ENCODE results near the gene MS4A14. TPM values are rescaled to one million over a fixed set of nuclear protein-coding genes. Genes with fewer than 3 reads are reported as not detected.

MS4A14 gene
- total and polyA plus RNA-seq, 2 experiments from 2014 or later, result not detected

DNA sequence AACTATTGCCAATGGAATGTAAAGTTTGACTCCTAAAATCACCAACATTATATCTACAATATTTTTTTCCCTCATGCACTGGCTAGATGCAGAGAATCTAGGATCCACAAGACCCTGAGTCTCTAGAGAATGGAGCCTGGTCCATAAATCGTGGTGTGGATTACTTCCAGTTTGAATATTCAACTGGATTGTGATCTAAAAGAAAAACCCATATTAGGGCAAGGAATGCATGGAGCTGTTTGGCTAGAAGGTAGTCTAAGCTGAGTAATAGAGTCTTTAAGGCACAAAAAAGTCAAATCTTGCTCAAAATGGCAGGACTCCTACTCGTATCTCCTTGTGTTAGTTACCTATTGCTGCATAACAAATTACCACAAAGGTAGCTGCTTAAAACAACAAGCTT lies 23.8 kb downstream of the MS4A14 start:
- H3K79me2 ChIP-seq (ENCODE audit: insufficient read depth), result no peaks in the 10 kb centered on the region
- no peak for DNase-seq
- H2AFZ ChIP-seq, result no peak overlapping the region
- no peaks in the 10 kb centered on the region for H3F3A ChIP-seq (ENCODE audit: insufficient read depth)
- H3K36me3 ChIP-seq (ENCODE audit: low read depth), result no peaks in the 10 kb centered on the region
- no peaks in the 10 kb centered on the region for H4K20me1 ChIP-seq (ENCODE audit: insufficient read depth)
- H3K4me3 ChIP-seq, result no peak overlapping the region
- WGBS, 2 experiments (ENCODE audit: low coverage in 1 of 2, low lambda C conversion rate in 2 of 2, missing lambda C conversion rate in 2 of 2), result 0% methylated on average over 2 of the region's 2 CpGs
- TF ChIP-seq EZH2phosphoT487 (IDR thresholded peaks at IDR 0.05; ENCODE audit: insufficient read depth, low read depth) (no peak), EZH2 (IDR thresholded peaks at IDR 0.05; ENCODE audit: insufficient read depth, poor library complexity, severe bottlenecking) (no peak)
- H3K4me2 ChIP-seq (ENCODE audit: unreplicated experiment), result no peak overlapping the region
- H3K9ac ChIP-seq, result no peak overlapping the region
- no peaks in the 10 kb centered on the region for H3K27me3 ChIP-seq (replicated peaks; ENCODE audit: insufficient read depth)
- no peaks in the 10 kb centered on the region for H3K9me2 ChIP-seq (ENCODE audit: insufficient read depth)
- no peaks in the 10 kb centered on the region for H3K9me3 ChIP-seq (ENCODE audit: low read depth)
- in situ Hi-C loops (cut with MboI), result no loop called here
- H3K27ac ChIP-seq, result no peak overlapping the region
- H3K4me1 ChIP-seq (ENCODE audit: insufficient read depth), result no peaks in the 10 kb centered on the region

DNA sequence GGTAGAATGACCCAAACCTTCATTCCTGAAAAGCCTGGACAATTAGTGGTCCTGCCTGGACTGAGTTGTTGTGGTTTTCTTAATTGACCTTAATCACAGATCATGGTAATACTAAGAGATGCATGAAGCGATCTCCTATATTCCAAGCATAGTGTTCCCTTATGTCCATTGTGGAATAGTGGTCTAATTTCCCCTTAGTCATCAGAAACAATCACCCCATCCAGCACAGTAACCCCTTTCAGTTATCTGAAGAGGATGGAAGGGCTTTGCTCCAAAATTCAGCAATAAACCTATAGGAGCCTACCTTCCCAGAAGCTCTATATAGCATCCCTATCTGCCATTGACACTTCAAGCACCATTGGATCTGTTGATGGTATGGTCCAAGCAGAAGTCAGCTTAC lies 26.4 kb downstream of the MS4A14 start:
- H3K9ac ChIP-seq, result no peak overlapping the region
- no peaks in the 10 kb centered on the region for H3K36me3 ChIP-seq (ENCODE audit: low read depth)
- H3K27ac ChIP-seq, result no peak overlapping the region
- no peak overlapping the region for H2AFZ ChIP-seq
- H3K9me2 ChIP-seq (ENCODE audit: insufficient read depth), result no peaks in the 10 kb centered on the region
- no peak for DNase-seq
- in situ Hi-C loops (cut with MboI), result no loop called here
- H3K4me2 ChIP-seq (ENCODE audit: unreplicated experiment), result no peak overlapping the region
- no peaks in the 10 kb centered on the region for H3K79me2 ChIP-seq (ENCODE audit: insufficient read depth)
- no peaks in the 10 kb centered on the region for H3K9me3 ChIP-seq (ENCODE audit: low read depth)
- no peaks in the 10 kb centered on the region for H3F3A ChIP-seq (ENCODE audit: insufficient read depth)
- H3K4me1 ChIP-seq (ENCODE audit: insufficient read depth), result no peaks in the 10 kb centered on the region
- H4K20me1 ChIP-seq (ENCODE audit: insufficient read depth), result no peaks in the 10 kb centered on the region
- H3K27me3 ChIP-seq (replicated peaks; ENCODE audit: insufficient read depth), result no peaks in the 10 kb centered on the region
- H3K4me3 ChIP-seq, result no peak overlapping the region
- 5 to 7% methylated on average over 1 of the region's 1 CpG for WGBS, 2 experiments (ENCODE audit: low coverage in 1 of 2, low lambda C conversion rate in 2 of 2, missing lambda C conversion rate in 2 of 2)
- TF ChIP-seq EZH2 (IDR thresholded peaks at IDR 0.05; ENCODE audit: insufficient read depth, poor library complexity, severe bottlenecking) (no peak), EZH2phosphoT487 (IDR thresholded peaks at IDR 0.05; ENCODE audit: insufficient read depth, low read depth) (no peak)

DNA sequence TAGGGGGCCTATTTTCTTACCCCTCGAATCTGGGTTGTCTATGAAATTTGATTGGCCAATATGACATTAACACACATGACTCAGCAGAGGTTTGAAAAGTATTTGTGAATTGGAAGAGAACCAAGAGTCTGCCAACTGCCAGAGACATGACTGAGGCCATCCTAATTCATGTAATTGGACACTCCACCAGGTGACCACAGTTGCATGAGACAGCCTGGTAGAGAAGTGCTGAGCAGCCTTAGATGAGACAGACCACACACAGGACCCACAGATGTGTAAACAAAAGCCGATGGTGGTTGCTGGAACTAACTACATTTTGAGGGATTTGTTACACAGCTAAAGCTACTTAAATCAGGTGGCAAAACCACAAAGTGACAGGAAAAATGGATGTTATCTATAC lies 32.3 kb downstream of the MS4A14 start:
- TF ChIP-seq EZH2phosphoT487 (IDR thresholded peaks at IDR 0.05; ENCODE audit: insufficient read depth, low read depth), result no peak
- no peak for TF ChIP-seq EZH2 (IDR thresholded peaks at IDR 0.05; ENCODE audit: insufficient read depth, poor library complexity, severe bottlenecking)
- H3K79me2 ChIP-seq (ENCODE audit: insufficient read depth), result no peaks in the 10 kb centered on the region
- no peak overlapping the region for H3K4me3 ChIP-seq
- H3K4me2 ChIP-seq (ENCODE audit: unreplicated experiment), result no peak overlapping the region
- H3F3A ChIP-seq (ENCODE audit: insufficient read depth), result no peaks in the 10 kb centered on the region
- peak; percentile 0 for DNase-seq
- H2AFZ ChIP-seq, result no peak overlapping the region
- in situ Hi-C loops (cut with MboI), result no loop called here
- H3K9me2 ChIP-seq (ENCODE audit: insufficient read depth), result no peaks in the 10 kb centered on the region
- no peaks in the 10 kb centered on the region for H4K20me1 ChIP-seq (ENCODE audit: insufficient read depth)
- no peaks in the 10 kb centered on the region for H3K9me3 ChIP-seq (ENCODE audit: low read depth)
- 4 to 6% methylated on average over 2 of the region's 2 CpGs for WGBS, 2 experiments (ENCODE audit: low coverage in 1 of 2, low lambda C conversion rate in 2 of 2, missing lambda C conversion rate in 2 of 2)
- H3K9ac ChIP-seq, result no peak overlapping the region
- no peaks in the 10 kb centered on the region for H3K27me3 ChIP-seq (replicated peaks; ENCODE audit: insufficient read depth)
- no peak overlapping the region for H3K27ac ChIP-seq
- no peaks in the 10 kb centered on the region for H3K4me1 ChIP-seq (ENCODE audit: insufficient read depth)
- H3K36me3 ChIP-seq (ENCODE audit: low read depth), result no peaks in the 10 kb centered on the region

DNA sequence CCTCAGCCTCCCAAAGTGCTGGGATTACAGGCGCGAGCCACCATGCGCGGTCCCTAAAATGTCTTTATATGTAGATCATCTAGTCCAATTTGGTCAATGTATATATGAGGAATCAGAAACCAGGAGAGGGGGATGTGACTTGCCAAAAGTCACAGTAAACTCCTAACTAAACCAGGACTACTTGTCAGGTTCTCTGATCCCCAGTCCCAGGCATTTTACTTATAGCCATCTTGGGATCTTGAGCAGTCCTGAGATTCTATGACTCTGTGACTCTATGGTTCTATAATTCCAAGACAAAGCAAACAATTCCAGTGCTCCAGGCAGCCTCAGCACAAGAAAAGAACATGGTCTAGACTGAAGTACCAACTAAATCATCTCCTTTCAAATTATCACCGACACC lies 33.0 kb downstream of the MS4A14 start, which contains the start of gene MS4A5:
MS4A5 (plus strand) TSS at position 301 of the 400 bp plus-strand sequence. CDS start 103 bp downstream, outside the sequence.
- Histone ChIP-seq H3K27ac (no peak within 1 kb of the TSS), H4K20me1 (ENCODE audit: insufficient read depth) (no peaks in the 10 kb centered on the region), H3K79me2 (ENCODE audit: insufficient read depth) (no peaks in the 10 kb centered on the region), H3F3A (ENCODE audit: insufficient read depth) (no peaks in the 10 kb centered on the region), H3K4me3 (no peak within 1 kb of the TSS), H3K9ac (no peak within 1 kb of the TSS), H3K9me3 (ENCODE audit: low read depth) (no peaks in the 10 kb centered on the region), H3K4me2 (ENCODE audit: unreplicated experiment) (no peak within 1 kb of the TSS), H2AFZ (no peak within 1 kb of the TSS), H3K9me2 (ENCODE audit: insufficient read depth) (no peaks in the 10 kb centered on the region), H3K27me3 (replicated peaks; ENCODE audit: insufficient read depth) (no peaks in the 10 kb centered on the region), H3K4me1 (ENCODE audit: insufficient read depth) (no peaks in the 10 kb centered on the region), H3K36me3 (ENCODE audit: low read depth) (no peaks in the 10 kb centered on the region)
- DNase-seq, result no peak
- TF ChIP-seq EZH2phosphoT487 (IDR thresholded peaks at IDR 0.05; ENCODE audit: insufficient read depth, low read depth), result no peak
- no peak for TF ChIP-seq EZH2 (IDR thresholded peaks at IDR 0.05; ENCODE audit: insufficient read depth, poor library complexity, severe bottlenecking)
- in situ Hi-C loops (cut with MboI), result no loop called here
- 72 to 78% methylated on average over 5 of the region's 5 CpGs for WGBS, 2 experiments (ENCODE audit: low coverage in 1 of 2, low lambda C conversion rate in 2 of 2, missing lambda C conversion rate in 2 of 2)

DNA sequence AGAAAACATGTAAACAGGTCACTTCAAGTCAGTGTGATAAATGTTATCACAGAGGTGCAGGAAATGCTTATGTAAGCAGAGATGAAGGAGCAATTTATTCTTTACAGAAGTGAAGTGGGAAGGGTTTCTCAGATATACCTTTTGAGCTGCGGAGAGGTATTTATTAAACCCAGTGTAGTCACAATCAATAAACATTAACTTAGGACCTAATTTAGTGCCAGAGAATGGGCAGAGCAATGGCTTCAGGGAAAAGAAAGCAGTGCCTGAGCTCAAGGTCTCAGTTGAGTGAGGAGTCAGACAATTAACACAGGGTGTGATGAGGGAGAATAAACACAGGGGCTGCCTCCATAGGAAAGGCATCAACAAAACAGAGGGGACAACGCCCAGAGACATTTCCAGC lies 35.0 kb downstream of the MS4A14 start:
- Histone ChIP-seq H3K27ac (no peak overlapping the region), H3K9me3 (ENCODE audit: low read depth) (no peaks in the 10 kb centered on the region), H3K4me2 (ENCODE audit: unreplicated experiment) (no peak overlapping the region), H3K4me3 (no peak overlapping the region), H2AFZ (no peak overlapping the region), H4K20me1 (ENCODE audit: insufficient read depth) (no peaks in the 10 kb centered on the region), H3K9ac (no peak overlapping the region), H3K79me2 (ENCODE audit: insufficient read depth) (no peaks in the 10 kb centered on the region), H3K4me1 (ENCODE audit: insufficient read depth) (no peaks in the 10 kb centered on the region), H3K9me2 (ENCODE audit: insufficient read depth) (no peaks in the 10 kb centered on the region), H3K36me3 (ENCODE audit: low read depth) (no peaks in the 10 kb centered on the region), H3F3A (ENCODE audit: insufficient read depth) (no peaks in the 10 kb centered on the region), H3K27me3 (replicated peaks; ENCODE audit: insufficient read depth) (no peaks in the 10 kb centered on the region)
- no peak for TF ChIP-seq EZH2 (IDR thresholded peaks at IDR 0.05; ENCODE audit: insufficient read depth, poor library complexity, severe bottlenecking)
- TF ChIP-seq EZH2phosphoT487 (IDR thresholded peaks at IDR 0.05; ENCODE audit: insufficient read depth, low read depth), result no peak
- no peak for DNase-seq
- WGBS, 2 experiments (ENCODE audit: low coverage in 1 of 2, low lambda C conversion rate in 2 of 2, missing lambda C conversion rate in 2 of 2), result 19 to 26% methylated on average over 2 of the region's 2 CpGs
- in situ Hi-C loops (cut with MboI), result no loop called here
